Panc1 (cell line): Measurements from ENCODE around the gene SEC22C. TPM values are rescaled to one million over a fixed set of nuclear protein-coding genes. Genes with fewer than 3 reads are reported as not detected.

Experiments
- ATAC-seq: fragments of 200-7000 bp; cut with Tn5 transposase; 2 replicates; pipeline ENCODE4 v1.9.1; 2020; ENCODE audit warnings: mild to moderate bottlenecking, moderate library complexity
- BruUV-seq: library from RNA; stranded (reverse); fragments of 400-500 nt; replicated peaks from 2 replicates; lab custom pipeline; 2021; lab: Mats Ljungman, UMichigan
- CTCF ChIA-PET: fragments of 300-600 bp; sonication (Branson Sonifier 250); formaldehyde crosslinking; loops from one replicate; lab custom pipeline; 2022; ENCODE audit warnings: antibody characterized with exemption; lab: Charles Lee
- POLR2A ChIA-PET: fragments of 300-600 bp; sonication (Branson Sonifier 250); formaldehyde crosslinking; loops from one replicate; lab custom pipeline; 2022; ENCODE audit warnings: antibody characterized with exemption; lab: Charles Lee
- DNase-seq: peaks from one replicate; pipeline ENCODE4 v3.0.0-alpha.2; 2010; ENCODE audit warnings: low read depth, low spot score
- H3K27ac ChIP-seq: 2 replicates; pipeline ENCODE4 v1.5.1; 2011; ENCODE audit warnings: mild to moderate bottlenecking, low read length, inconsistent platforms
- H3K27me3 ChIP-seq: fragments of 200-500 bp; sonication (Bioruptor generic); 2 replicates; pipeline ENCODE4 v1.6.0; 2014; ENCODE audit warnings: low read length, inconsistent platforms; ENCODE audit not compliant: control insufficient read depth, insufficient read depth
- H3K36me3 ChIP-seq: fragments of 200-500 bp; sonication (Bioruptor generic); 2 replicates; pipeline ENCODE4 v1.5.1; 2014; ENCODE audit warnings: inconsistent platforms, mild to moderate bottlenecking, low read length, moderate library complexity; ENCODE audit not compliant: control insufficient read depth, insufficient read depth
- H3K4me1 ChIP-seq: 2 replicates; pipeline ENCODE4 v1.5.1; 2011; ENCODE audit warnings: inconsistent platforms, mild to moderate bottlenecking, low read length, moderate library complexity; ENCODE audit not compliant: control insufficient read depth, insufficient read depth
- H3K4me3 ChIP-seq, 2 experiments: 2 replicates each; pipeline ENCODE4 v1.5.1; 2011 to 2012; ENCODE audit warnings: low read depth in 2 of 2, low read length in 2 of 2, mild to moderate bottlenecking in 2 of 2, inconsistent platforms in 1 of 2, moderate library complexity in 1 of 2
- H3K9me3 ChIP-seq: fragments of 200-500 bp; sonication (Bioruptor generic); 2 replicates; pipeline ENCODE4 v1.5.1; 2014; ENCODE audit warnings: low read depth, mild to moderate bottlenecking, inconsistent platforms, low read length, moderate library complexity; ENCODE audit not compliant: control insufficient read depth, insufficient read depth
- CTCF ChIP-seq: fragments of 450-650 bp; IDR thresholded peaks from 2 replicates; pipeline ENCODE4 v1.5.1; 2017; ENCODE audit warnings: mild to moderate bottlenecking
- POLR2AphosphoS5 ChIP-seq: IDR thresholded peaks from 2 replicates; pipeline ENCODE4 v1.6.1; 2012; ENCODE audit warnings: mild to moderate bottlenecking, low read depth, low read length, moderate library complexity
- REST ChIP-seq, 2 experiments: IDR thresholded peaks; 2 replicates each; pipeline ENCODE4 v1.6.1; 2011 to 2012; ENCODE audit warnings: low read depth in 2 of 2, control low read depth in 1 of 2, low read length in 1 of 2, mild to moderate bottlenecking in 1 of 2, moderate library complexity in 1 of 2; ENCODE audit not compliant: insufficient read depth in 1 of 2
- SIN3A ChIP-seq: IDR thresholded peaks from 2 replicates; pipeline ENCODE4 v1.6.1; 2012; ENCODE audit warnings: low read depth, mild to moderate bottlenecking, low read length, moderate library complexity, borderline replicate concordance; ENCODE audit not compliant: insufficient read depth
- TCF7L2 ChIP-seq: IDR thresholded peaks from 2 replicates; pipeline ENCODE4 v1.6.1; 2011; ENCODE audit warnings: mild to moderate bottlenecking, low read depth, low read length, inconsistent platforms
- in situ Hi-C: cut with HindIII; loops from 2 replicates; pipeline ENCODE4 v1.10.0; 2016; ENCODE audit warnings: low sequenced_read_pairs, low pct_unique_long_range_greater_than_20kb
- intact Hi-C: fragments of 100-400 bp; cut with micrococcal nuclease; formaldehyde crosslinking; loops from one replicate; pipeline ENCODE4 v1.10.0; 2022; ENCODE audit not compliant: unreplicated experiment
- total RNA-seq: library from RNA; stranded (reverse); gene quantifications from one replicate; pipeline ENCODE4 v1.2.1, GENCODE V29; 2021; ENCODE audit not compliant: unreplicated experiment

The SEC22C gene
- total RNA-seq, 1 experiment from 2014 or later: 45.9 TPM

- no peaks in the 10 kb centered on the region for H3K27me3 ChIP-seq
- H3K4me3 ChIP-seq: no peak overlapping the region
- in situ Hi-C loops: no loop called here
- ATAC-seq (no peak), DNase-seq (peak; percentile 5)
- ChIA-PET POLR2A (no interaction called here), CTCF (interaction anchor here (0.7 to 1.4 kb wide), 2 partner anchors 9 to 34 kb away, joined by 3 read pairs; partner anchors contain the start of gene VIPR1)
- no peaks in the 10 kb centered on the region for H3K4me1 ChIP-seq
- intact Hi-C loops: no loop called here
- no TSS peak for BruUV-seq
- H3K27ac ChIP-seq: no peak overlapping the region
- no peaks in the 10 kb centered on the region for H3K9me3 ChIP-seq
- H3K36me3 ChIP-seq: no peaks in the 10 kb centered on the region
- TF ChIP-seq REST (IDR thresholded peaks at IDR 0.05; ENCODE audit: insufficient read depth in 1 of 2, low read depth in 2 of 2, low read length in 1 of 2) (no peak), CTCF (peak; percentile 55), SIN3A (no peak), POLR2AphosphoS5 (no peak), TCF7L2 (no peak)
Observed at GRCh38 chr3:42535981-42536784, 45.6 kb downstream of the SEC22C start.

GRCh38 chr3:42533161-42533897, 48.4 kb downstream of the SEC22C start:
- intact Hi-C loops: no loop called here
- H3K9me3 ChIP-seq: no peaks in the 10 kb centered on the region
- no peak overlapping the region for H3K4me3 ChIP-seq
- no peak overlapping the region for H3K27ac ChIP-seq
- H3K27me3 ChIP-seq: no peaks in the 10 kb centered on the region
- ATAC-seq: no peak
- no peak for DNase-seq
- POLR2A ChIA-PET: no interaction called here
- CTCF ChIA-PET: no interaction called here
- H3K36me3 ChIP-seq: no peaks in the 10 kb centered on the region
- TF ChIP-seq POLR2AphosphoS5 (no peak), REST (IDR thresholded peaks at IDR 0.05; ENCODE audit: insufficient read depth in 1 of 2, low read depth in 2 of 2, low read length in 1 of 2) (no peak)
- no TSS peak for BruUV-seq
- H3K4me1 ChIP-seq: no peaks in the 10 kb centered on the region
- in situ Hi-C loops: no loop called here
